Endothelial cell of umbilical vein (primary cell): Measurements from ENCODE around the gene MISP. TPM values are rescaled to one million over a fixed set of nuclear protein-coding genes. Genes with fewer than 3 reads are reported as not detected.

Experiments used
- BruUV-seq: library from RNA; stranded (reverse); fragments of 400-500 nt; replicated peaks from 2 replicates; lab custom pipeline; 2021; lab: Mats Ljungman, UMichigan
- CTCF ChIA-PET: fragments of 300-600, 350-600 bp; sonication (Branson Sonifier 250); formaldehyde crosslinking; loops from one replicate; lab custom pipeline; 2021; ENCODE audit warnings: antibody characterized with exemption, inconsistent platforms; lab: Charles Lee
- POLR2A ChIA-PET: fragments of 300-600, 350-600 bp; sonication (Branson Sonifier 250); formaldehyde crosslinking; loops from one replicate; lab custom pipeline; 2021; ENCODE audit warnings: antibody characterized with exemption, inconsistent platforms; lab: Charles Lee
- DNase-seq: peaks from one replicate; pipeline ENCODE4 v3.0.0-alpha.2; 2011; ENCODE audit warnings: low read depth, low spot score
- FAIRE-seq: peaks from 2 replicates; lab custom pipeline; 2011; peaks lifted over from hg19 to GRCh38; lab: Jason Lieb, UNC
- H2AFZ ChIP-seq: 2 replicates; pipeline ENCODE4 v1.6.0; 2012; ENCODE audit warnings: low read depth, low read length, control low read depth, inconsistent platforms
- H3K27ac ChIP-seq: 2 replicates; pipeline ENCODE4 v1.5.1; 2011; ENCODE audit warnings: low read depth, mild to moderate bottlenecking, control low read depth, low read length, moderate library complexity; ENCODE audit not compliant: insufficient read depth
- H3K27me3 ChIP-seq, 2 experiments: 2 replicates each; pipeline versions ENCODE4 v1.6.0 to v1.6.1; 2011; ENCODE audit warnings: low read length in 2 of 2, mixed read lengths in 1 of 2; ENCODE audit not compliant: control insufficient read depth in 2 of 2, insufficient read depth in 2 of 2
- H3K36me3 ChIP-seq, 2 experiments: 2 replicates in 1 of 2; 3 replicates in 1 of 2; pipeline ENCODE4 v1.5.1; 2011; ENCODE audit warnings: low read length in 2 of 2, mild to moderate bottlenecking in 1 of 2, moderate library complexity in 1 of 2; ENCODE audit not compliant: control insufficient read depth in 2 of 2, insufficient read depth in 2 of 2; ENCODE audit errors: extremely low read depth in 1 of 2
- H3K4me1 ChIP-seq: 3 replicates; pipeline ENCODE4 v1.5.1; 2011; ENCODE audit warnings: mild to moderate bottlenecking, low read length; ENCODE audit not compliant: control insufficient read depth, insufficient read depth; ENCODE audit errors: extremely low read depth
- H3K4me2 ChIP-seq: 2 replicates; pipeline ENCODE4 v1.6.1; 2011; ENCODE audit warnings: low read length, control low read depth, mixed read lengths; ENCODE audit not compliant: insufficient read depth
- H3K4me3 ChIP-seq, 3 experiments: fragments of 200-600 bp in 1 of 3; sonication (generic), shearing (Covaris generic) in 1 of 3; replicated peaks in 1 of 3; 2 replicates each; pipeline ENCODE4 v1.5.1; 2011 to 2016; ENCODE audit warnings: control low read depth in 3 of 3, low read length in 3 of 3, mild to moderate bottlenecking in 2 of 3, inconsistent platforms in 1 of 3, low read depth in 1 of 3, moderate library complexity in 1 of 3; ENCODE audit not compliant: insufficient read depth in 1 of 3
- H3K79me2 ChIP-seq: 2 replicates; pipeline ENCODE4 v1.6.0; 2012; ENCODE audit warnings: low read length, inconsistent platforms; ENCODE audit not compliant: control insufficient read depth, insufficient read depth
- H3K9ac ChIP-seq: replicated peaks from 2 replicates; pipeline ENCODE3; 2011; ENCODE audit warnings: low read length, control low read depth; ENCODE audit not compliant: insufficient read depth; ENCODE audit errors: extremely low read depth
- H3K9me1 ChIP-seq: replicated peaks from 3 replicates; pipeline ENCODE4 v1.6.0; 2011; ENCODE audit warnings: mild to moderate bottlenecking, low read length; ENCODE audit not compliant: control insufficient read depth, insufficient read depth; ENCODE audit errors: extremely low read depth
- H3K9me3 ChIP-seq: replicated peaks from 2 replicates; pipeline ENCODE4 v1.5.1; 2012; ENCODE audit warnings: low read length, inconsistent platforms; ENCODE audit not compliant: control insufficient read depth, insufficient read depth
- H4K20me1 ChIP-seq: replicated peaks from 2 replicates; pipeline ENCODE3; 2011; ENCODE audit warnings: mild to moderate bottlenecking, low read length; ENCODE audit not compliant: control insufficient read depth, insufficient read depth; ENCODE audit errors: extremely low read depth
- EZH2 ChIP-seq: IDR thresholded peaks from 2 replicates; pipeline ENCODE4 v1.6.1; 2012; ENCODE audit warnings: borderline replicate concordance, low read depth, mild to moderate bottlenecking, moderate library complexity, low read length, inconsistent platforms; ENCODE audit not compliant: severe bottlenecking
- FOS ChIP-seq: IDR thresholded peaks from 2 replicates; pipeline ENCODE4 v1.6.1; 2011; ENCODE audit warnings: mild to moderate bottlenecking, low read length, moderate library complexity, borderline replicate concordance; ENCODE audit not compliant: insufficient read depth
- GATA2 ChIP-seq: IDR thresholded peaks from 2 replicates; pipeline ENCODE4 v1.7.0; 2011; ENCODE audit warnings: low read depth, mild to moderate bottlenecking, moderate library complexity, mixed read lengths, low read length; ENCODE audit not compliant: insufficient read length, insufficient read depth
- JUN ChIP-seq: IDR thresholded peaks from 2 replicates; pipeline ENCODE4 v1.6.1; 2011; ENCODE audit warnings: borderline replicate concordance, low read depth; ENCODE audit not compliant: insufficient read length, insufficient read depth
- MYC ChIP-seq: IDR thresholded peaks from one replicate; pipeline ENCODE4 v1.6.1; 2011; ENCODE audit warnings: mild to moderate bottlenecking, low read depth, low read length
- POLR2A ChIP-seq: IDR thresholded peaks from 2 replicates; pipeline ENCODE4 v1.6.1; 2012; ENCODE audit warnings: low read depth, mild to moderate bottlenecking, control low read depth, low read length
- POLR2AphosphoS5 ChIP-seq: IDR thresholded peaks from 2 replicates; pipeline ENCODE4 v1.6.1; 2012; ENCODE audit warnings: low read depth, mild to moderate bottlenecking, control low read depth, low read length, moderate library complexity; ENCODE audit not compliant: insufficient read depth
- dilution Hi-C: fragments of 300-500 bp; cut with MboI; formaldehyde crosslinking; loops from one replicate; pipeline ENCODE4 v1.15.0; 2019; ENCODE audit warnings: low sequenced_read_pairs; ENCODE audit not compliant: extremely low pct_ligation_motif_present
- intact Hi-C: fragments of 100-400 bp; cut with micrococcal nuclease; formaldehyde crosslinking; loops from one replicate; pipeline ENCODE4 v1.10.0; 2022
- polyA plus RNA-seq, 4 experiments: library from polyadenylated mRNA; depleted of rRNA in 3 of 4; stranded (reverse) in 3 of 4; unstranded in 1 of 4; fragments of >200 nt; gene quantifications; 2 replicates each; pipeline versions ENCODE4 v1.2.1 to v1.2.3, GENCODE V29; 2011 to 2012; ENCODE audit warnings: missing spikeins in 1 of 4
- total RNA-seq: library from RNA; stranded (reverse); gene quantifications from 2 replicates; pipeline ENCODE4 v1.2.3, GENCODE V29; 2021
- TF ChIP-seq, protein P1 (sequence below), 2 donors: IDR thresholded peaks; 1 replicate in 1 of 2; 2 replicates in 1 of 2; pipeline ENCODE4 v1.5.1; 2011; ENCODE audit warnings: low read length in 2 of 2, mild to moderate bottlenecking in 2 of 2, moderate library complexity in 2 of 2, control low read depth in 1 of 2, inconsistent platforms in 1 of 2, low read depth in 1 of 2; ENCODE audit not compliant: insufficient read depth in 1 of 2; ENCODE audit errors: extremely low read depth in 1 of 2
- TF ChIP-seq, protein P2 (sequence below): IDR thresholded peaks from 2 replicates; pipeline ENCODE4 v1.6.1; 2011; ENCODE audit not compliant: insufficient read depth, insufficient read length

The MISP gene
- total and polyA plus RNA-seq, 2 donors (not counting 3 experiments of a cell fraction or from before 2014, with no cell fraction given) = not detected

DNA sequence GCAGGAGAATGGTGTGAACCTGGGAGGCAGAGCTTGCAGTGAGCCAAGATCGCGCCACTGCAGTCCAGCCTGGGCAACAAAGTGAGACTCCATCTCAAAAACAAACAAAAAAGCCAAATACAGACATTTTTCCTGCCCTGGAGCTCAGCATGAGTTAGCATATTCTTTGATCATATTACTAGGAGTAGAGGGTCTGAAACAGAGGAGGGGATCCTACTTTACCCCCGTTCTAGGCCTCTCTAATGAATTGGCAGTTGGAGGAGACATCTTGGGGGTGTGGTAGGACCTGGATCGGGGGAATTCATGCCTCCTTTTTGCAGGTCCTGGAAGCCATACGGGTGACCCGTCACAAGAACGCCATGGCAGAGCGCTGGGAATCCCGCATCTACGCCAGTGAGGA, 12.3 kb downstream of the MISP start:
- Histone ChIP-seq H4K20me1 (no peaks in the 10 kb centered on the region), H3K9ac (no peak overlapping the region), H3K9me3 (no peaks in the 10 kb centered on the region), H3K4me2 (no peak overlapping the region), H3K4me3 (no peak overlapping the region), H3K79me2 (no peaks in the 10 kb centered on the region), H3K4me1 (no peaks in the 10 kb centered on the region), H3K27me3 (no peaks in the 10 kb centered on the region), H3K9me1 (no peaks in the 10 kb centered on the region), H2AFZ (no peak overlapping the region), H3K27ac (no peak overlapping the region), H3K36me3 (no peaks in the 10 kb centered on the region)
- dilution Hi-C loops = no loop called here
- intact Hi-C loops = no loop called here
- POLR2A ChIA-PET = no interaction called here
- CTCF ChIA-PET = no interaction called here
- FAIRE-seq (no peak), DNase-seq (no peak)
- no peak for TF ChIP-seq EZH2
- BruUV-seq = no TSS peak

DNA sequence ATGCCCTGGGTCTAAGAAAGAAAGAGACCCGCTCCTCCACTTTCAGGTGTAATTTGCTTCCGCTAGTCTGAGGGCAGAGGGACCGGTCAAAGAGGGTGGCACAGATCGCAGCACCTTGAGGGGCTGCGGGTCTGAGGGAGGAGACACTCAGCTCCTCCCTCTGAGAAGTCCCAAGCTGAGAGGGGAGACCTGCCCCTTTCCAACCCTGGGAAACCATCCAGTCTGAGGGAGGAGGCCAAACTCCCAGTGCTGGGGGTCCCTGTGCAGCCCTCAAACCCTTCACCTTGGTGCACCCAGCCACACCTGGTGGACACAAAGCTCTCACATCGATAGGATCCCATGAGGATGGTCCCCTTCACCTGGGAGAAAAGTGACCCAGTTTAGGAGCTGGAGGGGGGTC, 13.0 kb downstream of the MISP start:
- dilution Hi-C loops = no loop called here
- H3K27ac ChIP-seq = no peak overlapping the region
- no peak overlapping the region for H3K4me2 ChIP-seq
- TF ChIP-seq EZH2 (no peak), GATA2 (no peak), POLR2A (no peak), JUN (no peak), MYC (no peak), FOS (no peak), POLR2AphosphoS5 (no peak)
- TF ChIP-seq, protein P1, sequence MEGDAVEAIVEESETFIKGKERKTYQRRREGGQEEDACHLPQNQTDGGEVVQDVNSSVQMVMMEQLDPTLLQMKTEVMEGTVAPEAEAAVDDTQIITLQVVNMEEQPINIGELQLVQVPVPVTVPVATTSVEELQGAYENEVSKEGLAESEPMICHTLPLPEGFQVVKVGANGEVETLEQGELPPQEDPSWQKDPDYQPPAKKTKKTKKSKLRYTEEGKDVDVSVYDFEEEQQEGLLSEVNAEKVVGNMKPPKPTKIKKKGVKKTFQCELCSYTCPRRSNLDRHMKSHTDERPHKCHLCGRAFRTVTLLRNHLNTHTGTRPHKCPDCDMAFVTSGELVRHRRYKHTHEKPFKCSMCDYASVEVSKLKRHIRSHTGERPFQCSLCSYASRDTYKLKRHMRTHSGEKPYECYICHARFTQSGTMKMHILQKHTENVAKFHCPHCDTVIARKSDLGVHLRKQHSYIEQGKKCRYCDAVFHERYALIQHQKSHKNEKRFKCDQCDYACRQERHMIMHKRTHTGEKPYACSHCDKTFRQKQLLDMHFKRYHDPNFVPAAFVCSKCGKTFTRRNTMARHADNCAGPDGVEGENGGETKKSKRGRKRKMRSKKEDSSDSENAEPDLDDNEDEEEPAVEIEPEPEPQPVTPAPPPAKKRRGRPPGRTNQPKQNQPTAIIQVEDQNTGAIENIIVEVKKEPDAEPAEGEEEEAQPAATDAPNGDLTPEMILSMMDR (IDR thresholded peaks at IDR 0.05; ENCODE audit: extremely low read depth in 1 of 2, insufficient read depth in 1 of 2, low read depth in 1 of 2, low read length in 2 of 2) = no peak
- TF ChIP-seq, protein P2, sequence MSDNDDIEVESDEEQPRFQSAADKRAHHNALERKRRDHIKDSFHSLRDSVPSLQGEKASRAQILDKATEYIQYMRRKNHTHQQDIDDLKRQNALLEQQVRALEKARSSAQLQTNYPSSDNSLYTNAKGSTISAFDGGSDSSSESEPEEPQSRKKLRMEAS = no peak
- CTCF ChIA-PET = no interaction called here
- intact Hi-C loops = no loop called here
- no peak overlapping the region for H3K9ac ChIP-seq
- no peaks in the 10 kb centered on the region for H3K27me3 ChIP-seq
- H3K4me1 ChIP-seq = no peaks in the 10 kb centered on the region
- H3K4me3 ChIP-seq = no peak overlapping the region
- no peaks in the 10 kb centered on the region for H3K9me1 ChIP-seq
- DNase-seq (no peak), FAIRE-seq (no peak)
- no TSS peak for BruUV-seq
- POLR2A ChIA-PET = no interaction called here
- H2AFZ ChIP-seq = no peak overlapping the region
- no peaks in the 10 kb centered on the region for H3K36me3 ChIP-seq
- H4K20me1 ChIP-seq = no peaks in the 10 kb centered on the region
- H3K9me3 ChIP-seq = no peaks in the 10 kb centered on the region
- H3K79me2 ChIP-seq = no peaks in the 10 kb centered on the region
